Esophagus squamous epithelium (tissue), 4 donors: Measurements from ENCODE around the gene TNS1.

Experiments
- CTCF ChIP-seq, 6 experiments: fragments of 450-650 bp in 4 of 6; fragments of 200-600 bp in 2 of 6; sonication (generic) in 2 of 6; IDR thresholded peaks; one replicate each; pipeline ENCODE4 v1.5.1; 2016 to 2019; ENCODE audit warnings: antibody characterized with exemption in 6 of 6, mild to moderate bottlenecking in 4 of 6, moderate library complexity in 4 of 6
- POLR2A ChIP-seq, 4 donors: fragments of 450-650 bp; IDR thresholded peaks; one replicate each; pipeline ENCODE4 v1.6.1; 2017; ENCODE audit warnings: antibody characterized with exemption in 4 of 4, mild to moderate bottlenecking in 4 of 4, moderate library complexity in 3 of 4

- TF ChIP-seq CTCF (IDR thresholded peaks at IDR 0.05) (no peak), POLR2A (IDR thresholded peaks at IDR 0.05) (no peak)
These were observed 88.7 kb downstream of the TNS1 start for GRCh38 chr2:217914078-217914477.
